Skeletal muscle satellite cell (primary cell): Measurements from ENCODE around the gene PTPN20.
"Not testable (repeated sequence)": the region's sequence is repeated elsewhere in the genome, so short reads cannot be mapped to it uniquely, and the experiment has no call there.

Experiments
- H3K27me3 ChIP-seq: 2 replicates; pipeline ENCODE4 v1.7.0; 2013; ENCODE audit warnings: low read length; ENCODE audit not compliant: control insufficient read depth, insufficient read depth
- H3K36me3 ChIP-seq: 2 replicates; pipeline ENCODE4 v1.7.0; 2013; ENCODE audit warnings: mild to moderate bottlenecking, control low read depth, low read length; ENCODE audit not compliant: insufficient read depth
- H3K4me1 ChIP-seq: 2 replicates; pipeline ENCODE4 v1.7.0; 2013; ENCODE audit warnings: low read length; ENCODE audit not compliant: control insufficient read depth, insufficient read depth
- H3K4me2 ChIP-seq: 2 replicates; pipeline ENCODE4 v1.7.0; 2013; ENCODE audit warnings: mild to moderate bottlenecking, low read length
- H3K4me3 ChIP-seq: 2 replicates; pipeline ENCODE4 v1.7.0; 2013; ENCODE audit warnings: low read length
- H3K9ac ChIP-seq: 2 replicates; pipeline ENCODE4 v1.7.0; 2013; ENCODE audit warnings: mild to moderate bottlenecking, low read depth, low read length, moderate library complexity
- H3K9me3 ChIP-seq: replicated peaks from 2 replicates; pipeline ENCODE4 v1.7.0; 2013; ENCODE audit warnings: mild to moderate bottlenecking, control low read depth, low read length

Gene PTPN20

GRCh38 chr10:46907185-46908117, 3.8 kb upstream of the PTPN20 start:
- H3K4me1 ChIP-seq, H3K36me3 ChIP-seq, H3K9ac ChIP-seq, H3K4me3 ChIP-seq, H3K9me3 ChIP-seq, H3K4me2 ChIP-seq, H3K27me3 ChIP-seq: not testable (repeated sequence)

- not testable (repeated sequence) for H3K9me3 ChIP-seq, H3K27me3 ChIP-seq, H3K9ac ChIP-seq, H3K4me3 ChIP-seq, H3K36me3 ChIP-seq, H3K4me2 ChIP-seq, H3K4me1 ChIP-seq
Observed at GRCh38 chr10:46922498-46922897, 11.3 kb downstream of the PTPN20 start.

GRCh38 chr10:46925156-46925555, 13.9 kb downstream of the PTPN20 start:
- H3K4me2 ChIP-seq, H3K27me3 ChIP-seq, H3K9ac ChIP-seq, H3K4me1 ChIP-seq, H3K36me3 ChIP-seq, H3K9me3 ChIP-seq, H3K4me3 ChIP-seq: not testable (repeated sequence)

GRCh38 chr10:46925853-46926252, 14.6 kb downstream of the PTPN20 start:
- not testable (repeated sequence) for H3K4me3 ChIP-seq, H3K27me3 ChIP-seq, H3K4me1 ChIP-seq, H3K9me3 ChIP-seq, H3K9ac ChIP-seq, H3K4me2 ChIP-seq, H3K36me3 ChIP-seq

GRCh38 chr10:46928810-46929209, 17.6 kb downstream of the PTPN20 start:
- not testable (repeated sequence) for H3K4me1 ChIP-seq, H3K36me3 ChIP-seq, H3K27me3 ChIP-seq, H3K9me3 ChIP-seq, H3K4me2 ChIP-seq, H3K9ac ChIP-seq, H3K4me3 ChIP-seq

GRCh38 chr10:46932383-46932782, 21.2 kb downstream of the PTPN20 start:
- H3K27me3 ChIP-seq, H3K36me3 ChIP-seq, H3K4me1 ChIP-seq, H3K4me2 ChIP-seq, H3K9ac ChIP-seq, H3K4me3 ChIP-seq, H3K9me3 ChIP-seq: not testable (repeated sequence)

- H3K4me2 ChIP-seq, H3K4me3 ChIP-seq, H3K9ac ChIP-seq, H3K4me1 ChIP-seq, H3K27me3 ChIP-seq, H3K36me3 ChIP-seq, H3K9me3 ChIP-seq: not testable (repeated sequence)
Observed at GRCh38 chr10:46941091-46941490, 29.9 kb downstream of the PTPN20 start.

GRCh38 chr10:46948687-46949518, 37.7 kb downstream of the PTPN20 start:
- not testable (repeated sequence) for H3K9me3 ChIP-seq, H3K4me3 ChIP-seq, H3K36me3 ChIP-seq, H3K27me3 ChIP-seq, H3K4me1 ChIP-seq, H3K4me2 ChIP-seq, H3K9ac ChIP-seq

- H3K4me3 ChIP-seq, H3K9me3 ChIP-seq, H3K4me1 ChIP-seq, H3K36me3 ChIP-seq, H3K9ac ChIP-seq, H3K4me2 ChIP-seq, H3K27me3 ChIP-seq: not testable (repeated sequence)
Observed at GRCh38 chr10:46952540-46952939, 41.3 kb downstream of the PTPN20 start.

- not testable (repeated sequence) for H3K36me3 ChIP-seq, H3K9me3 ChIP-seq, H3K9ac ChIP-seq, H3K4me1 ChIP-seq, H3K4me2 ChIP-seq, H3K4me3 ChIP-seq, H3K27me3 ChIP-seq
Observed at GRCh38 chr10:46960742-46961141, 49.5 kb downstream of the PTPN20 start.

GRCh38 chr10:46963356-46963755, 52.1 kb downstream of the PTPN20 start:
- not testable (repeated sequence) for H3K9ac ChIP-seq, H3K36me3 ChIP-seq, H3K27me3 ChIP-seq, H3K9me3 ChIP-seq, H3K4me2 ChIP-seq, H3K4me3 ChIP-seq, H3K4me1 ChIP-seq

GRCh38 chr10:46967013-46967412, 55.8 kb downstream of the PTPN20 start:
- not testable (repeated sequence) for H3K4me1 ChIP-seq, H3K4me3 ChIP-seq, H3K9ac ChIP-seq, H3K36me3 ChIP-seq, H3K4me2 ChIP-seq, H3K27me3 ChIP-seq, H3K9me3 ChIP-seq
